Muscle of arm (tissue), 12 donors: Measurements from ENCODE around the gene LRRC55. TPM values are rescaled to one million over a fixed set of nuclear protein-coding genes. Genes with fewer than 3 reads are reported as not detected.

Experiments used
- DNase-seq: peaks from one replicate; pipeline ENCODE4 v3.0.0-alpha.2; 2013
- polyA plus RNA-seq, 12 donors: library from polyadenylated mRNA; unstranded; fragments of 120-200 nt; gene quantifications; one replicate each; pipeline ENCODE4 v1.2.1, GENCODE V29; 2013; ENCODE audit not compliant: insufficient read length in 12 of 12

The LRRC55 gene
- polyA plus RNA-seq, 12 donors = 1.1 to 6.8 (median 1.6) TPM; not detected in 1

- DNase-seq = no peak
Observed at GRCh38 chr11:57235761-57236703, 54.3 kb downstream of the LRRC55 start.

GRCh38 chr11:57237204-57237681 lies 55.5 kb downstream of the LRRC55 start, which contains the start of gene APLNR:
TSS of gene APLNR (minus strand) at chr11:57237250. CDS start at chr11:57237004, 246 bp downstream.
- no peak for DNase-seq

DNA sequence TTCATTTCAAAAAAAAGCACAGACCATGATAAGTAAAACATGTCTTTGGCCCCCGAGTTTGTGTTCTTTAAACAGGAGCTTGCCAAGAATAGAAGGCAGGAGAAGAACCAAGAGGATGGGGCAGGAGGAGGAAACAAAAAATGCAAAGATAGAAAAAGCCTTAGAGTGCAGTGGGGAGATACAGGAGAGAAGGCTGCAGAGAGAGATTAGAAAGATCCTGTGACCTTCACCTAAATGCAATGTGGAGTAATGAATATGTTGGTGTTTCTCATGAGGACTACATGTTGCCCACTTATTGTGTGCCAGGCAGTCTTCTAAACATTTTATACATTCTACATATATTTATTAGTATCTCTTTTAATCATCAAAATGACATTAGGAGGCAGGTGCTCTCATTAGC lies 57.6 kb downstream of the LRRC55 start:
- no peak for DNase-seq

- DNase-seq = no peak
Observed at GRCh38 chr11:57240007-57240406, 58.3 kb downstream of the LRRC55 start.

GRCh38 chr11:57240757-57241156 lies 59.0 kb downstream of the LRRC55 start:
- no peak for DNase-seq

Other genes starting within 250 kb of the LRRC55 start
- gene OR5AK2, start 193.0 kb upstream of the LRRC55 start, polyA plus RNA-seq = under 1 TPM in 4 of 12 donors, not detected in 8; 0.26 to 0.65 (median 0.33) TPM
- gene APLNR, start 55.3 kb downstream of the LRRC55 start, polyA plus RNA-seq = 100 to 1,000 TPM in 1 of 12 donors, 10 to 100 TPM in 10, not detected in 1; 79.1 to 106 (median 89.6) TPM
- 100 to 1,000 TPM in 9 of 12 donors, 10 to 100 TPM in 2, not detected in 1; 84.0 to 149 (median 111) TPM for gene TNKS1BP1, start 143.0 kb downstream of the LRRC55 start, polyA plus RNA-seq
- 100 to 1,000 TPM in 4 of 12 donors, 10 to 100 TPM in 7, not detected in 1; 75.2 to 157 (median 94.7) TPM for gene SSRP1, start 153.9 kb downstream of the LRRC55 start, polyA plus RNA-seq
- 1 to 10 TPM in 10 of 12 donors, not detected in 2; 1.6 to 5.6 (median 4.1) TPM for gene P2RX3, start 156.4 kb downstream of the LRRC55 start, polyA plus RNA-seq
- gene PRG3, start 199.2 kb downstream of the LRRC55 start, polyA plus RNA-seq = 1 to 10 TPM in 1 of 12 donors, under 1 TPM in 5, not detected in 6; 0.28 to 5.8 (median 0.49) TPM
- gene PRG2, start 208.7 kb downstream of the LRRC55 start, polyA plus RNA-seq = 10 to 100 TPM in 1 of 12 donors, 1 to 10 TPM in 3, under 1 TPM in 6, not detected in 2; 0.17 to 11.9 (median 0.43) TPM
- gene SLC43A3, start 245.2 kb downstream of the LRRC55 start, polyA plus RNA-seq = 10 to 100 TPM in 11 of 12 donors, not detected in 1; 24.6 to 45.1 (median 28.1) TPM